Measurements from ENCODE around the gene ABLIM1. TPM values are rescaled to one million over a fixed set of nuclear protein-coding genes. Genes with fewer than 3 reads are reported as not detected.

Gene ABLIM1
- total RNA-seq, 1 experiment from 2014 or later = 62.1 TPM

DNA sequence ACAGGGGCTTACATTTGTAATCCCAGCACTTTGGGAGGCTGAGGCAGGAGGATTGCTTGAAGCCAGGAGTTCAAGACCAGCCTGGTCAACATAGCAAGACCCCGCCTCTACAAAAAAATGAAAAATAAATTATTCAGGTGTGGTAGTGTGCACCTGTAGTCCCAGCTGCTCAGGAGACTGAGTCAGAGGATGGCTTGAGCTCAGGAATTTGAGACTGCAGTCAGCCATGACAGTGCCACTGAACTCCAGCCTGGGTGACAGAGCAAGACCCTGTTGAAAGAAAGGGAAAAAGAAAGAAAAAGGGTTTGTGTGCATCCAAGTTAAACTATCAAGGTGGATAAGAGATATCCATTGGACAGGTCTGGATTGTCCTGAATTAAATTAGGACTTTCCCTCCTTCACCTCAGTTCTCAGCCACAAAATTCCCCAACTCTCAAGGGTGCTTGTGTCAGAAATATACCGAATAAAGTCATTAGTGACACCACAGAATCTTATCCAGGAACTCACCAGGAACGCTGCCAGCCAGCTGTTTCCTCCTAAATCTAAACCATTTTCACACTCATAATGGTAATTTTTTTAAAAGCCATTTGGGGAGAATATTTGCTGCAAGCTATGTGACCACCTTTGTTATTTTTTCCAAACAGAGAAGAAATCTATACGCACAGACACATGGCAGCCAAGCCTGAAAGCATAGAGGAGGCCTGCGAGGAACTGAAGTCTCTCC lies 265.8 kb downstream of the ABLIM1 start:
- H3K4me1 Mint-ChIP-seq = peaks cover 10% of the 10 kb centered on the region
- H3K27ac Mint-ChIP-seq = no peak overlapping the region
- no peaks in the 10 kb centered on the region; the same call in 1 of the 2 replicates for H3K27me3 Mint-ChIP-seq (ENCODE audit: low read depth)
- TF ChIP-seq, protein P1, sequence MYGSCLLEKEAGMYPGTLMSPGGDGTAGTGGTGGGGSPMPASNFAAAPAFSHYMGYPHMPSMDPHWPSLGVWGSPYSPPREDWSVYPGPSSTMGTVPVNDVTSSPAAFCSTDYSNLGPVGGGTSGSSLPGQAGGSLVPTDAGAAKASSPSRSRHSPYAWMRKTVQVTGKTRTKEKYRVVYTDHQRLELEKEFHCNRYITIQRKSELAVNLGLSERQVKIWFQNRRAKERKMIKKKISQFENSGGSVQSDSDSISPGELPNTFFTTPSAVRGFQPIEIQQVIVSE (CRISPR knock-in tag; IDR thresholded peaks at IDR 0.05; ENCODE audit: borderline replicate concordance) = no peak
- no peak for TF ChIP-seq ZNF317 (CRISPR knock-in tag; IDR thresholded peaks at IDR 0.05; ENCODE audit: borderline replicate concordance, low read depth)
- TF ChIP-seq GRHL2 (CRISPR knock-in tag; IDR thresholded peaks at IDR 0.05; ENCODE audit: insufficient replicate concordance, severe bottlenecking) = no peak
- no peak for TF ChIP-seq JAZF1 (CRISPR knock-in tag; IDR thresholded peaks at IDR 0.05)
- no peak for TF ChIP-seq ZNF416 (CRISPR knock-in tag; IDR thresholded peaks at IDR 0.05)
- no peak for TF ChIP-seq RORB (CRISPR knock-in tag; IDR thresholded peaks at IDR 0.05)
- TF ChIP-seq ESRRA (CRISPR knock-in tag; IDR thresholded peaks at IDR 0.05; ENCODE audit: borderline replicate concordance) = no peak
- TF ChIP-seq, protein P2, sequence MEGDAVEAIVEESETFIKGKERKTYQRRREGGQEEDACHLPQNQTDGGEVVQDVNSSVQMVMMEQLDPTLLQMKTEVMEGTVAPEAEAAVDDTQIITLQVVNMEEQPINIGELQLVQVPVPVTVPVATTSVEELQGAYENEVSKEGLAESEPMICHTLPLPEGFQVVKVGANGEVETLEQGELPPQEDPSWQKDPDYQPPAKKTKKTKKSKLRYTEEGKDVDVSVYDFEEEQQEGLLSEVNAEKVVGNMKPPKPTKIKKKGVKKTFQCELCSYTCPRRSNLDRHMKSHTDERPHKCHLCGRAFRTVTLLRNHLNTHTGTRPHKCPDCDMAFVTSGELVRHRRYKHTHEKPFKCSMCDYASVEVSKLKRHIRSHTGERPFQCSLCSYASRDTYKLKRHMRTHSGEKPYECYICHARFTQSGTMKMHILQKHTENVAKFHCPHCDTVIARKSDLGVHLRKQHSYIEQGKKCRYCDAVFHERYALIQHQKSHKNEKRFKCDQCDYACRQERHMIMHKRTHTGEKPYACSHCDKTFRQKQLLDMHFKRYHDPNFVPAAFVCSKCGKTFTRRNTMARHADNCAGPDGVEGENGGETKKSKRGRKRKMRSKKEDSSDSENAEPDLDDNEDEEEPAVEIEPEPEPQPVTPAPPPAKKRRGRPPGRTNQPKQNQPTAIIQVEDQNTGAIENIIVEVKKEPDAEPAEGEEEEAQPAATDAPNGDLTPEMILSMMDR (IDR thresholded peaks at IDR 0.05) = no peak
- no peak for TF ChIP-seq GABPB1 (CRISPR knock-in tag; IDR thresholded peaks at IDR 0.05)
- TF ChIP-seq ZNF219 (CRISPR knock-in tag; IDR thresholded peaks at IDR 0.05; ENCODE audit: borderline replicate concordance) = no peak
- TF ChIP-seq PRRX2 (CRISPR knock-in tag; IDR thresholded peaks at IDR 0.05) = no peak
- TF ChIP-seq ELF4 (CRISPR knock-in tag; IDR thresholded peaks at IDR 0.05; ENCODE audit: low read depth) = no peak
- TF ChIP-seq HMGA2 (CRISPR knock-in tag; IDR thresholded peaks at IDR 0.05) = no peak
- no peak for TF ChIP-seq NFYB (CRISPR knock-in tag; conservative IDR thresholded peaks at IDR 0.05; ENCODE audit: low read depth)
- TF ChIP-seq FOXK1 (CRISPR knock-in tag; IDR thresholded peaks at IDR 0.05) = no peak
- TF ChIP-seq TCF7 (CRISPR knock-in tag; IDR thresholded peaks at IDR 0.05; ENCODE audit: low read depth) = no peak
- no peak for TF ChIP-seq ZNF423 (CRISPR knock-in tag; IDR thresholded peaks at IDR 0.05)
- no peaks in the 10 kb centered on the region for H3K36me3 Mint-ChIP-seq
- no peak for ATAC-seq
- no peak overlapping the region for H3K4me3 Mint-ChIP-seq
- no peaks in the 10 kb centered on the region for H3K9me3 Mint-ChIP-seq
- no peak for DNase-seq (ENCODE audit: low spot score)
- ChIA-PET POLR2A (no interaction called here), CTCF (interaction anchor here (1.7 to 2.2 kb wide), 2 partner anchors 12 to 88 kb away, joined by 6 to 9 read pairs; partner anchors contain the start of gene AFAP1L2)

- DNase-seq (ENCODE audit: low spot score) = no peak
- H3K9me3 Mint-ChIP-seq = no peaks in the 10 kb centered on the region
- TF ChIP-seq ZBTB21 (CRISPR knock-in tag; IDR thresholded peaks at IDR 0.05; ENCODE audit: borderline replicate concordance) = no peak
- TF ChIP-seq ZNF263 (CRISPR knock-in tag; IDR thresholded peaks at IDR 0.05; ENCODE audit: low read depth) = no peak
- TF ChIP-seq, protein P3, sequence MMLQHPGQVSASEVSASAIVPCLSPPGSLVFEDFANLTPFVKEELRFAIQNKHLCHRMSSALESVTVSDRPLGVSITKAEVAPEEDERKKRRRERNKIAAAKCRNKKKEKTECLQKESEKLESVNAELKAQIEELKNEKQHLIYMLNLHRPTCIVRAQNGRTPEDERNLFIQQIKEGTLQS (CRISPR knock-in tag; conservative IDR thresholded peaks at IDR 0.05) = no peak
- TF ChIP-seq, protein P4, sequence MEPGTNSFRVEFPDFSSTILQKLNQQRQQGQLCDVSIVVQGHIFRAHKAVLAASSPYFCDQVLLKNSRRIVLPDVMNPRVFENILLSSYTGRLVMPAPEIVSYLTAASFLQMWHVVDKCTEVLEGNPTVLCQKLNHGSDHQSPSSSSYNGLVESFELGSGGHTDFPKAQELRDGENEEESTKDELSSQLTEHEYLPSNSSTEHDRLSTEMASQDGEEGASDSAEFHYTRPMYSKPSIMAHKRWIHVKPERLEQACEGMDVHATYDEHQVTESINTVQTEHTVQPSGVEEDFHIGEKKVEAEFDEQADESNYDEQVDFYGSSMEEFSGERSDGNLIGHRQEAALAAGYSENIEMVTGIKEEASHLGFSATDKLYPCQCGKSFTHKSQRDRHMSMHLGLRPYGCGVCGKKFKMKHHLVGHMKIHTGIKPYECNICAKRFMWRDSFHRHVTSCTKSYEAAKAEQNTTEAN (CRISPR knock-in tag; IDR thresholded peaks at IDR 0.05) = no peak
- no peak for TF ChIP-seq HMGA2 (CRISPR knock-in tag; IDR thresholded peaks at IDR 0.05)
- TF ChIP-seq ZNF219 (CRISPR knock-in tag; IDR thresholded peaks at IDR 0.05; ENCODE audit: borderline replicate concordance) = no peak
- TF ChIP-seq FOXK1 (CRISPR knock-in tag; IDR thresholded peaks at IDR 0.05) = no peak
- TF ChIP-seq MAX (CRISPR knock-in tag; IDR thresholded peaks at IDR 0.05) = no peak
- no peaks in the 10 kb centered on the region for H3K36me3 Mint-ChIP-seq
- no peaks in the 10 kb centered on the region for H3K27me3 Mint-ChIP-seq (ENCODE audit: low read depth)
- ATAC-seq = no peak
- H3K4me3 Mint-ChIP-seq = no peak overlapping the region
- no peak overlapping the region for H3K27ac Mint-ChIP-seq
- CTCF ChIA-PET = interaction anchor here (1.1 to 2.2 kb wide), 3 partner anchors 12 to 297 kb away, joined by 3 to 9 read pairs (median 6); partner anchors contain the start of gene AFAP1L2
- peaks cover 10% of the 10 kb centered on the region for H3K4me1 Mint-ChIP-seq
- POLR2A ChIA-PET = no interaction called here
Measured at GRCh38 chr10:114391599-114391998, 266.5 kb downstream of the ABLIM1 start.
